GM18867 (cell line): ENCODE measurements around the gene KLHL3.
A peak's percentile ranks its signal among the peaks of the same experiment; 100 is the strongest.
"Not testable (repeated sequence)": the region's sequence is repeated elsewhere in the genome, so short reads cannot be mapped to it uniquely, and the experiment has no call there.

Source experiments
- ATAC-seq: cut with Tn5 transposase; IDR thresholded peaks from one replicate; pipeline ENCODE4 v1.9.1; 2021; ENCODE audit warnings: mild to moderate bottlenecking, moderate library complexity; ENCODE audit not compliant: unreplicated experiment

KLHL3 gene

GRCh38 chr5:137672881-137673280 lies 63.0 kb downstream of the KLHL3 start:
- no peak for ATAC-seq

- ATAC-seq: no peak
These were observed 63.9 kb downstream of the KLHL3 start for GRCh38 chr5:137672001-137672400.

- no peak for ATAC-seq
These were observed 66.1 kb downstream of the KLHL3 start for GRCh38 chr5:137669811-137670210.

- ATAC-seq: no peak
These were observed 67.3 kb downstream of the KLHL3 start for GRCh38 chr5:137668637-137669036.

- ATAC-seq: no peak
These were observed 68.5 kb downstream of the KLHL3 start for GRCh38 chr5:137667341-137667740.

GRCh38 chr5:137666901-137667300 lies 69.0 kb downstream of the KLHL3 start:
- no peak for ATAC-seq

GRCh38 chr5:137666461-137666850 lies 69.4 kb downstream of the KLHL3 start:
- ATAC-seq: peak; percentile 50

- peak; percentile 100 for ATAC-seq
These were observed 70.0 kb downstream of the KLHL3 start for GRCh38 chr5:137665678-137666460.

- ATAC-seq: peak; percentile 90
These were observed 75.5 kb downstream of the KLHL3 start for GRCh38 chr5:137660349-137660817.

- no peak for ATAC-seq
These were observed 76.7 kb downstream of the KLHL3 start for GRCh38 chr5:137659209-137659608.

GRCh38 chr5:137658324-137658723 lies 77.6 kb downstream of the KLHL3 start:
- no peak for ATAC-seq

GRCh38 chr5:137657073-137657472 lies 78.8 kb downstream of the KLHL3 start:
- no peak for ATAC-seq

- ATAC-seq: no peak
These were observed 79.3 kb downstream of the KLHL3 start for GRCh38 chr5:137656558-137656957.

GRCh38 chr5:137651022-137651421 lies 84.9 kb downstream of the KLHL3 start:
- no peak for ATAC-seq

GRCh38 chr5:137649228-137649935 lies 86.5 kb downstream of the KLHL3 start:
- ATAC-seq: no peak

GRCh38 chr5:137648361-137648760 lies 87.5 kb downstream of the KLHL3 start:
- no peak for ATAC-seq

GRCh38 chr5:137647401-137647800 lies 88.5 kb downstream of the KLHL3 start:
- no peak for ATAC-seq

- ATAC-seq: no peak
These were observed 89.1 kb downstream of the KLHL3 start for GRCh38 chr5:137646761-137647160.

- ATAC-seq: not testable (repeated sequence)
These were observed 92.8 kb downstream of the KLHL3 start for GRCh38 chr5:137643081-137643480.

GRCh38 chr5:137642091-137642490 lies 93.8 kb downstream of the KLHL3 start:
- ATAC-seq: no peak

GRCh38 chr5:137641148-137641547 lies 94.7 kb downstream of the KLHL3 start:
- no peak for ATAC-seq

- no peak for ATAC-seq
These were observed 96.2 kb downstream of the KLHL3 start for GRCh38 chr5:137639645-137640044.
